Activated CD4-positive, CD25-positive, alpha-beta regulatory T cell treated with anti-CD3 and anti-CD28 coated beads, Interleukin-2, amount 50 U/mL, for 72 hours (primary cell): ENCODE measurements around the gene CRAMP1.
A peak's percentile ranks its signal among the peaks of the same experiment; 100 is the strongest.

Source experiments
- DNase-seq: peaks from one replicate; pipeline ENCODE4 v3.0.0; 2021

The CRAMP1 gene

GRCh38 chr16:1657841-1658240, 45.7 kb downstream of the CRAMP1 start:
- no peak for DNase-seq

GRCh38 chr16:1659031-1659430, 46.9 kb downstream of the CRAMP1 start:
- no peak for DNase-seq

- DNase-seq: no peak
These were observed 49.7 kb downstream of the CRAMP1 start for GRCh38 chr16:1661826-1662225.

DNA sequence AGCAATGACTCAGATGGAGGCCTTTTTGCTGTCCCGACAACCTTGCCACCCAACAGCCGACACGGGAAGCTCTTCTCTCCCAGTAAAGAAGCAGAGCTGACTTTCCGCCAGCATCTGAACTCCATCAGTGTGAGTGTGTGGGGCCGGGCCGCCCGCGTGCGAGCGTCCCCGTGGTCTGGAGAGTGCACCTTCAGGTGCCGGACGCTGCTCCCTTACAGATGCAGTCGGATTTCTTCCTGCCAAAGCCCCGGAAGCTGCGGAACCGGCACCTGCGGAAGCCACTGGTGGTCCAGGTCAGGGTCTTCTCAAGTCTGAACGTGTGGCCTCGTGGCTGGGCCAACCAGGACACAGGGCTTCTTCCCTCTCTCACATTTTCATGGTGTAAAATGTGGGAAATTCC, 50.4 kb downstream of the CRAMP1 start:
- no peak for DNase-seq

GRCh38 chr16:1665829-1666228, 53.7 kb downstream of the CRAMP1 start:
- DNase-seq: no peak

GRCh38 chr16:1666316-1666715, 54.2 kb downstream of the CRAMP1 start:
- DNase-seq: no peak

GRCh38 chr16:1667271-1667670, 55.1 kb downstream of the CRAMP1 start:
- DNase-seq: no peak

DNA sequence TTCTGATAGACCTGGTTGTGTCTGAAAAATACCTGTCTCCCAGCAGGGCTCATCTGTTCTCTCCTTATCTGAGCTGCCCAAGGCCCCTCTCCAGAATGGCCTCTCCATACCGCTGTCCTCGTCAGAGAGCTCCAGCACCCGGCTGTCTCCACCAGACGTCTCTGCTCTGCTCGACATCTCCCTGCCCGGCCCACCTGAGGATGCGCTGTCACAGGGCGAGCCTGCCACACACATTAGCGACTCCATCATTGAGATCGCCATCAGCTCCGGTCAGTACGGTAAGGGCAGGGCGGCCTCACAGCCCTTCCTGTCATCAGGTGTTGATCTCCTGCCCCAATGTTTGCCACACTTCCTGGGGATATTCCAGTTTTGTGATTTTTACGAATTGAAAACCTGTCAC, 55.8 kb downstream of the CRAMP1 start:
- DNase-seq: no peak

GRCh38 chr16:1668612-1669319, 56.6 kb downstream of the CRAMP1 start:
- no peak for DNase-seq

- DNase-seq: no peak
These were observed 57.5 kb downstream of the CRAMP1 start for GRCh38 chr16:1669698-1670097.

DNA sequence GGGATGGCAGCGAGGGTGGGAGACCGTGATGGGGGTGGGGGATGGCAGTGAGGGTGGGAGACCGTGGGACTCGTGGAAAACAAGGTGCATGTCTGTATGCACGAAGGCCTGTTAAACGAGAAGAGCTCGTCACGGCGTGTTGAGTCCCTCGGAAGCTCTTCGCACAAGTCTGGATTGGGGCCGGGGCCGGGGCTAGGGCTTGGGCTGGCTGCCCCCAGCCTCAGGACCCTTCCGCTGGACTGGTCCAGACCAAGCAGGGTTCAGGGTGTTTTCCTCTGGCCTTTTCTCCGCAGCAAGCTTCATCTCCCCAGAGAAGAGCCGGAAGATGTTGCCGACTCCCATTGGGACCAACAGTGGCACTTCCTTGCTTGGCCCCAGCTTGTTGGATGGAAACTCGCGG, 58.2 kb downstream of the CRAMP1 start:
- DNase-seq: no peak

DNA sequence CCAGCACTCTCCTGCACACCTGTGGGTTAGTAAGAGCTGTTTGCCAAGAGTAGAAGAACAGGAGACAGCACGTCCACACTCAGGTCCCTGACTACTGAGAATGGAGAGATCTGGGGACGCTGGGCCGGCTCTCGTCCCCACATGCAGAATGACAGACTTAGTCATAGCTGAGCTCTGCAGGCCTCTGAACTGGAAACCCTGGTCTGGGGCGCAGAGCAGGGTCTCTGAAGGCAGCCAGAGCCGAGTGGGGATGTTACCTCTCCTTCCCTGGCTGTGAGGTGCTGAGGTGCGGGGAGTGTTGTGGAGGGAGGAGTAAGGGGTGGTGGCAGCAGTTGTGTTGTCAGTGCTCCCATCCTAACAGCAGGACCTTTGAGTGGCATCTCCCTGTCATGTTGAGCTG, 58.7 kb downstream of the CRAMP1 start:
- no peak for DNase-seq

DNA sequence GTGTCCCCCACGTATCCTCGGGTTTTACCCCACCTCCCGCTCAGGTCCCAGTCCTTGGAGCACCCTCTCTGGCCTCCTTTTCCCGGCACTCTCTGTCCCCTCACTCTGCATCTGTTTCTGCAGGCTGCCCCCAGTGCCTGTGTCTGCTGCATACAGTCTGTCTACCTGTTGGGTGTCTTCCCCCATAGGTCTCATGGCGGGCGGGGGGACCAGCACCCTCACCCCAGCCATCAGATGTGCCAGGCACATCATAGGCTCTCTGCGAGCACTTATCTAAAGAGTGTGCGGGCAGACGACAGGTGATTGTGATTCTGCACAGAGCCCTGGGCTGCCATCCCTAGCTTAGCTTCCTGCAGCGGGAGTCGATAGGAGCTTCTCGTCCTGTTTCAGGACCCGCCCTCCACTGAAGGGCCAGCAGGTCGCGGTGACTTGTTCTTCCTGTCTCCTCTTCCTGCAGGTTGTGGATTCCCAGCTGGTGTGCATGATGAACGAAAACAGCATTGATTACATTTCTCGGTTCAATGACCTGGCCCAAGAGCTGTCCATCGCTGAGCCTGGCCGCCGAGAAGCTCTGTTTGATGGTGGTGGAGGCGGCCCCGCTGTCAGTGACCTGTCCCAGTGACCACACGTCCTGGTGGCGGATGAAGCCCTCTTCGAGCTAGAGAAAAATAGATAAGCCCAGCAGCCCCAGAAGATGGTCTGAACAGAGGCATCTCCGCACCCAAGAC, 61.4 kb downstream of the CRAMP1 start:
- no peak for DNase-seq

- DNase-seq: no peak
These were observed 62.1 kb downstream of the CRAMP1 start for GRCh38 chr16:1674306-1674705.

DNA sequence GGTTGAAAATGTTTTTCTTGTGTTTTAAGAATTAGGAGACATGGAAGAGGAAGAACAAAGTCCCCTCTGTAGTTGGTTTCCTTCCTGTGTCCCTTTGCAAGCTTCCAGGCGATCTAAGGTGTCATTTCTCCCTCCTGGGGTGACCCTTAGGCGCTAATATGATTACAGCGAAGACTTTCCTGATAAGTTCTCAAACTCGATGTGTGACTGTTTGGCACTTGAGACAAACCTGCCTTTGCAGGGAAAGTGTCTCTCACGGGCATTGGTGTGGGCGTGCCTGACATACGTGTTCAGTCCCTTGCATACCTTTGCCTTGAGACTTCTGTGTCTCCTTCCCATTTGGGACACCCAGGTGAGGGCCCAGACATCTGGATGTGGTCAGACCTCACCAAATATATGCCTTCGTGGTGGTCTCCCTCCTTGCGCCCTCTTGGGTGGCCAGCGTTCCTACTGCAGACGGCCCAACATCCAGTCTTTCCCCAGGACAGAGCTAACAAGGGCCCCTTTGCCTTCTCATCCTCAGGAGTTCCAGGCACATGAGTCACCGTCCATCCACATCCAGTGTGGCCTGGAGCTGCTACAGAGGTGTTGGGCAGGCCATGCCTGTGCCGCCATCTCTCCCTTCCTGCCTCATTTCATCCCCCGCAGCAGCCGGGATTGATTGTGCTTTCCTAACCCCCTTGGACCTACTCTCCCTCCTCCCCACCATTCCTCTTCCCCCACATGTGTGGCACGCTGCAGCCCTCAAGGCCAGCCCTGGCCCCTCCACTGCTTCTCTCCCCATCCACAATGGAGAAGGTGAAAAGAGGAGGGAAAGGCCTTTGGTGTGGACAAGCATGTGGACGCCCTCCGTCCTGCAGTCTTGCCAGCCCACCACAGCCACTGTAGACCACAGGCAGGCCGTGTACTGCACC, 62.8 kb downstream of the CRAMP1 start:
- DNase-seq: no peak

DNA sequence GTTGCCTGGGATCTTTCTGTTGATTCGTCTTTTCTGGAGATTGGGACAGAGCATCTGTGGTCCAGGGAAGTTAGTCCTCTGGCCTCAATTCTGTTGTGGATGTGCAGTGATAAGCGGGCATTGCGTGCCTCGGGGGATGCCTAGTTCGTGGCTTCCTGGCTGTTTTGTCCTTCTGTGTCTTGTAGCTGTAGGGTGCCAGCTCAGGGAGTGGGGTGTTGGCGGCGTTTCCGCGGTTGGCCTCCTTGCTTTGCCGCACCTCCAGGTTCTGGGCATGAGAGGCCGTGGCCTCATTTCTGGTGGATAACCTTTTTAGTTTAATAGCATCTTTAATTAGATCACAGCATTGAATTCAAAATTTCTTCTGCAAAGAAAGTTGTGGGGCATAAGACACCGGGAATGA, 64.5 kb downstream of the CRAMP1 start:
- no peak for DNase-seq

- no peak for DNase-seq
These were observed 65.2 kb downstream of the CRAMP1 start for GRCh38 chr16:1677339-1677738.

DNA sequence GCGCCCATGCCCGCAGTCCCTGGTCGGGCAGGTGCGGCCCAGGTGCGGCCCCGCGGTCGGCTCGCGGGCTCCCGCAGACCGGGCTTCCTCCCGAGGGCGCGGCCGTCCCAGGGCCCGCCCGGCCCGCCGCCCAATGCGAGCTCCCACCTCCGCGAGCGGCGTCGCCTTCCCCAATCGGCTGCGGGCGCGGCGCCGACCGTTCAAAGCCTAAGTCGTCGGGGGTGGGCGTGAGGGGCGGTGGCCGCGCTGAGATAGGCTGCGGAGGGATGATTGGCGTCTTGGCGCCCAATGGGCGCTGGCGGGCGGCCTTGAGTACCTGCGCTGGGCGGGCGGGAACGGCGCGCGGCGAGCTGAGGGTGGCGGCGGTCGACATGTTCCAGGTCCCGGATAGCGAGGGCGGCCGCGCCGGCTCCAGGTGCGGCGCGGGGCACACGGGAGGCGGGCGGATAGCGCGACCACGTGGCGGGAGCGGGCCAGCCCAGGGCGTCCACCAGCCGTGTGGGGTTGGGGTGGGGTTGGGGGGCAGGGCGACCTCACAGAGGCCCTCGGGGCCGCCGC, 65.9 kb downstream of the CRAMP1 start, which contains the start of gene JPT2:
Gene JPT2 (plus strand): TSS at position 338 of the 558 bp plus-strand sequence. CDS start 34 bp downstream, at position 372.
- peak; percentile 97 for DNase-seq

DNA sequence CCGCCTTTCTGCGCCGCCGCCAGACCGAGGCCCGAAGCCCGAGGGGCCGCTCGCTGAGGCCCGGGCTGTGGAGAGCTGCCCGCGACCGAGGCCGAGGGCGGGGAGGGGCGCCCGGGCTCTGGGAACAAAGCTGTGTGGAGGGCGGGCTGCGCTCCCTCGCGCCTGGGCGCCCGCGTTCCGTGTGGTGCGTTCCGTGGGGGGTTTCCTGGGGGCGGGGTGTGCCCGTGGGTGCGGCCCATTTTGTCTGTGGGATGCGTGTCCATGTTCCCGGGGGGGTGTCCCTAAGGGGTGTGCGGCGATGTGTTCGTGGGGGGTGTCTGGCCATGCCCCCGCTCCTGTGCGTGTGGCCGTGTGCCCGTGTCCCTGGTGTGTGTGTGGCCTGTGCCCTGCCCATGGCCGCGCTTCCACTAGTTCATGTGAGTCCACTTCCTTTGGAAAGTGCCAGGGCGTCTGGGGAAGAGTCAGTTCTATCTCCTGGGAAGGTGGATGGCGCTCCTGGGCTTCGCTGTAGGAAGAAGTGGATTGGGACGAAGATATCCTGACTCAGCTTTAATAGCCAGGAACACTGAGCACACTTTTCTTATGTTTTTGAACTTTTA, 66.4 kb downstream of the CRAMP1 start:
- peak; percentile 58 for DNase-seq

- no peak for DNase-seq
These were observed 68.2 kb downstream of the CRAMP1 start for GRCh38 chr16:1680361-1680760.

GRCh38 chr16:1681032-1681431, 68.9 kb downstream of the CRAMP1 start:
- DNase-seq: no peak

GRCh38 chr16:1687427-1688316, 75.5 kb downstream of the CRAMP1 start:
- DNase-seq: no peak
